Activated CD8-positive, alpha-beta memory T cell treated with anti-CD3 and anti-CD28 coated beads for 48 hours (primary cell): ENCODE data around the gene PPP2R1B.
"Not testable (repeated sequence)": the region's sequence is repeated elsewhere in the genome, so short reads cannot be mapped to it uniquely, and the experiment has no call there.

Source experiments
- DNase-seq, 3 experiments: peaks; one replicate each; pipeline ENCODE4 v3.0.0-alpha.2; 2020; ENCODE audit warnings: low read depth in 2 of 3, low spot score in 2 of 3

PPP2R1B gene

GRCh38 chr11:111727431-111727830 lies 38.8 kb downstream of the PPP2R1B start:
- no peak for DNase-seq

DNA sequence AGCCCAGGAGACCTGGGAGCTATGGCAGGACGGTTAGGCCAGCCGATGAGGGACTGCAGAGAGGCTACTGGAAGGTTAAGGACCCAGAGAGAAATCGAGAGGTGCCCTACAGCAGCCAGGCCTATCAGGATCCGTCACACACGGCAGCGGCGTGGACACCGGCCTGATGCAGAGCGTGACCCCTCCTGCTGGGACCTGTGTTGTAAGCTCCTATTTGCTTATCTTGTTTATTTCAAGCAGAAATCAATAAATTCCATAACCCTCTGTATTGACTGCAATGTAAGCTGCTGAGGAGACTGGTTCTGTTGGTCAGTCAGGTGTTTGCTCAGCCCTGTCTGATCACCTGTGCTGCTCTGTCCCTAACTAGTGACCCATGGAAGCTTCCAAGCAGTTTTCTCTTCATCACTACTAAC lies 39.9 kb downstream of the PPP2R1B start:
- DNase-seq: no peak

GRCh38 chr11:111725621-111726020 lies 40.6 kb downstream of the PPP2R1B start:
- no peak for DNase-seq

- DNase-seq: no peak
These were observed 41.5 kb downstream of the PPP2R1B start for GRCh38 chr11:111724615-111725129.

GRCh38 chr11:111723595-111723994 lies 42.6 kb downstream of the PPP2R1B start:
- no peak for DNase-seq

- no peak for DNase-seq
These were observed 43.7 kb downstream of the PPP2R1B start for GRCh38 chr11:111722501-111722900.

GRCh38 chr11:111720801-111721494 lies 45.2 kb downstream of the PPP2R1B start:
- no peak for DNase-seq

- no peak for DNase-seq
These were observed 46.8 kb downstream of the PPP2R1B start for GRCh38 chr11:111719379-111719778.

DNA sequence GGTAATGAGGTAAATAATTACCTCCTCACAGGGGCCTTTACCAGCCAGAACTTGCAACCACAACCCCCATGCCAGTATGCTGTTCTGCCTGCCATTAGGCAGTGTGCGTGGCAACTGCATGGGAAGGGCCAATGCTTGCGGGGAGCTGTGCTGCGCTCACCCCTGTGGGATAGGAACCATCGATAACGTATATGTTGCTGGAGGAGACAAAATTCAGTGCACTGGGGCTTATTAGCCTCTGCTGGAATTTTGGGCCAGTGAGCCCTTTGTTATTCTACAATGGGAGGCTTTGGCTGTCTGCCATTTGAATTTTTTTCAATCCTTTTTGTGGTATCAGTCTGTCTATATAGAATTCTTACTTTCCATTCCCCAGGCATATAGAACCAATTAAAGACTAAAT lies 47.3 kb downstream of the PPP2R1B start:
- DNase-seq: no peak

DNA sequence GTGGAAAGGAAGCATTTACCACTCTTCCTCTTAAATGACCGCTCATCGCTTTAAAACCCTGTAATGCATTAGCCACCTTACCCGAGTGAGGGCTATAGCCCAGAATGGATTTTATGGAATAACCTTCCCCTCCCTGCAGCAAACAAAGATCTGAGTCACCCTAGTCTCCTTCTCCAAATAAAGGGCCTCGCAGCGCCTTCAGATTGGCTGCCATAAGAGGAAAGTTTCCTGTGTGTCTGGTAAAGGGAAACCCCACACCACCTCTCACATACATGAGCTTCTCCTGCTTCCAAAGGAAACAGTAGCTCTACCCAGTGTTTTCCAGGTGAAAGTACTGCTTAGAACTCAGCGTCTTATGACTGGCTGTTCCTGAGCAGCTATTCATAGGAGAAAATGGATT lies 47.8 kb downstream of the PPP2R1B start:
- no peak for DNase-seq

GRCh38 chr11:111717660-111718059 lies 48.5 kb downstream of the PPP2R1B start:
- not testable (repeated sequence) for DNase-seq

- no peak for DNase-seq
These were observed 50.9 kb downstream of the PPP2R1B start for GRCh38 chr11:111715142-111715816.

DNA sequence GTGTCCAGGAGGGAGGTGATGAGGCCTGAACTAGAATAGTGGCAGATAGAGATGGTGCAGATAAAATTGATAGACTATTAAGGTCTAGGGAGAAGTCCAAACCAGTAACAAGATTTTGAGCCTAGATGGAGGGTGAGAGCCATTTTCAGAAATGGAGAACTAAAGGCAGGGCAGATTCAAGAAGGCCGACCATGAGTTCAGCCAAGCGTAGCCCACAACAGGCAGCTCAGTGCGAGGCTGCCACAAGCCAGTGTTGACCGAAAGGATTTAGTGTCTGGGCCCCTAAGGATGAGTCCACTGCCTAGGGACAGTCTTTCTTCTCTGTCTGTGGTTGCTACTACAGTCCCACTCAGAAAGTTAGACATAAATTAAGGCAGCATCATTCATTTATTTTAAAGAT lies 51.7 kb downstream of the PPP2R1B start:
- DNase-seq: no peak

DNA sequence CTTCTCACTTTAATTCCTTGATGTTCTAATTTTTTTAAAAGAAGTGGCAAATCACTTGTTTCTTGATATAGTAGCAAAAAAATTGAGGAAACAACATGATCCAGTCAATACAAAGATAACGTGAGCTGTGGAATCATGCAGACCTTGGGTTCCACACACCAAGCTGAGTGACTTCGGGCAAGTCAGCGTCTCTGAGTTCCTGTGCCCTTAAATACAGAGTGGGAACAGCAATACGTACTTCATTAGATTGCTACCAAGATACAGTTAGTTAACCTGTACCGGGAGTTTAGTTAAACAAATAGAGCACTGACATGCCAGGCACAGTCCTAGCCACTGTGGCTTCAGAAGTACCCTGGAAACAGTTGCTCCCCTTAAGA lies 58.5 kb downstream of the PPP2R1B start:
- no peak for DNase-seq

- DNase-seq: no peak
These were observed 59.0 kb downstream of the PPP2R1B start for GRCh38 chr11:111707039-111707690.

DNA sequence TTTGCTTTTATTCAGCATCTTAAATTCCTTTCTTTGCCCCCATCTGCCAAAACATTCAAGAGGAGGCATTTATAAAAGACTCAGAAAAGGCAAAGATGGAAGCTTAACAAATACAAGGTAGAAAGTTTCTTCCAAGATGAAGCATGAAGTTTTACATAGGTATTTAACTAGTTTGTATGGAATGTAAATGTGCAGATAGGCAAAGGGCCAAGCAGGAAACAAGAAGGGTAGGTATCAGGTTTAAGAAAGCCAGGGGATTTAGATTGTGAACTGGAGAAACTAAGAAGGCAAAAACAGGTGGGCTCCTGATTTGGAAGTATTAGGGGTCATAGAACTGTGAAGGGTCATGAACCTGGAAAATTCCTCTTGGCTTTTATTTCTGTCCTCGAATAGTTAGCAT lies 62.6 kb downstream of the PPP2R1B start:
- DNase-seq: no peak

GRCh38 chr11:111702623-111703022 lies 63.6 kb downstream of the PPP2R1B start:
- no peak for DNase-seq

- DNase-seq: no peak
These were observed 66.0 kb downstream of the PPP2R1B start for GRCh38 chr11:111700162-111700561.

DNA sequence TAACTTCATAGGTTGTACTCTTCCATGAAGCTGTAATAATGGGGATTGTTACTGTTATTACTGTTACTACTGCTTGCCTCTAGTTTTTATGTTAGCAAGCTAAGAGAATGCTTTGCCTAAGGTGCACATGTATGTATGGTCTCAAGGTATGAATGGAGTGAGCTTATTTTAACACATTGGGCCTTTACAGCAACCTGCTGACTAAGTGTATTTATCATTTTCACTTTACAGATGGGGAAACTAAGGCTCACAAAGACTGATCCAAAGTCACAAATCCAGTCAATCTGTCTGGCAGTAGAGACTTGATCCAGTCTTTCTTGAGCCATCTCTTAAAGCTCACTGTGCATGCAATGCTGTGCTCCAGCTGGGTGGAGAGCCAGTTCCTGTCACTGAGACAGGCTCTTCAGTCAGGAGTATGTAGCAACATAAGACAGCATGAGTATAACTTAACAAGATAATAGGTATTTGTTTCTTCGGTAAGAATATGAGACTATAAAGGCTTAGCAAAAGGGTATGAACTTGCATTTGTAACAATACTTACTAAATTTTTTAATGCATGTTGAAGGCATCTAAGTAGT lies 66.5 kb downstream of the PPP2R1B start:
- no peak for DNase-seq

DNA sequence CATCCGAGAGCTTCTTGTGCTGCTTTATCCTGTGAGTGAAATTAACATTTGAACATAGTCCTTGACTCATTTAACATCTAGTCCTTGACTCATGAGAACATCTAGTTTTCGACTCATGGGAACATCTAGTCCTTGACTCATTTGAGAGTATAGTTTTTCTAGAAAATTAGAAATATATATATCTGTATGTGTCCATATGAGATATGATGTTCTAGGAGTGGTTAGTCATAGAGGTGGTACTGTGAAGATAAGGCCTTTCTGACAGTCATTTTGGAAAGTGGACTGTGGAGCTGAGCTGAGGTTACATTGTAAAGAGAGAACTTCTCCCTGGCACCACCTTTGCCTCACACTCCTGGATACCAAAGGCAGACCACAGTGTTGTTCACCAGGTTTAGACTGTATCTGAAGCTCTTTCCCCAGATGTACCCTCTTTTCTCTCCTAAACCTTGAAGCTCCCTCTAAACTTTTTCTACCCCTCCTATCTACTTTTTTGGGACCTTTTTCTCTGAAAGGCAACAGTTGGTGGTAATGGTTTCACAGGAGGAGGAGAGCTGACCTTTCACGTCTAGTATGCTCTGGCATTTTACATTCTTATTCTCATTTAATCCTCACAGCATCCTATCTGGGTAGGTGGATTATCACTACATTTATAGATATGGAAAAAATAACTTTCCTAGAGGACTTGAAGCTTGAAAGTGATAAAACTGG lies 67.2 kb downstream of the PPP2R1B start:
- DNase-seq: no peak

GRCh38 chr11:111697933-111698371 lies 68.2 kb downstream of the PPP2R1B start:
- no peak for DNase-seq
